ENCODE results near the gene PNMT. TPM values are rescaled to one million over a fixed set of nuclear protein-coding genes. Genes with fewer than 3 reads are reported as not detected.
"Not testable (repeated sequence)": the region's sequence is repeated elsewhere in the genome, so short reads cannot be mapped to it uniquely, and the experiment has no call there.

PNMT gene
- total and polyA plus RNA-seq, 8 donors, result 0.45 to 16.6 (median 7.1) TPM; not detected in 2

DNA sequence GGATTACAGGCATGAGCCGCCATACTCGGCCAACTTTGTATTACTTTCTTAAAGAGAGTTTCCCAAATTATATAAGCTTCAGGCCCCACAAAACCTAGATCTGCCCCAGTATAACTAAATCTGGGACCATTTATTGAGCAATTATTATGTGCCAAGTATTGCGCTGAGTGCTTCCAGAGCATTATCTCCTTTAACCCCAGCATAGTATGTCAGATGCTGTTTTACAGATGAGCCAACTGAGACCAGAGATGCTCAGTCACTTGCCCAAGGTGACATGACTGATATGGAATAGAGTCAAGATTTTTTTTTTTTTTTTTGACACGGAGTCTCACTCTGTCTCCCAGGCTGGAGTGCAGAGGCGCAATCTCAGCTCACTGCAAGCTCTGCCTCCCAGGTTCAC is 29.7 kb downstream of the PNMT start:
- H3K27me3 ChIP-seq, result peaks cover 0 to 20% (median 8%) of the 10 kb centered on the region in 3 donors
- H3K4me3 ChIP-seq, result no peak overlapping the region
- no peak for DNase-seq
- peaks cover 0 to 6% (median 0%) of the 10 kb centered on the region in 4 donors for H3K36me3 ChIP-seq
- no peaks in the 10 kb centered on the region for H3K9me3 ChIP-seq
- 89 to 94% (median 93%) methylated on average over 5 of the region's 5 CpGs for WGBS, 5 donors
- intact Hi-C loops (cut with DNase I; ENCODE audit: low total_unique reads), result no loop called here
- TF ChIP-seq POLR2AphosphoS5 (IDR thresholded peaks at IDR 0.05) (no peak), EP300 (IDR thresholded peaks at IDR 0.05) (no peak), POLR2A (IDR thresholded peaks at IDR 0.05) (no peak)
- TF ChIP-seq, protein P1, sequence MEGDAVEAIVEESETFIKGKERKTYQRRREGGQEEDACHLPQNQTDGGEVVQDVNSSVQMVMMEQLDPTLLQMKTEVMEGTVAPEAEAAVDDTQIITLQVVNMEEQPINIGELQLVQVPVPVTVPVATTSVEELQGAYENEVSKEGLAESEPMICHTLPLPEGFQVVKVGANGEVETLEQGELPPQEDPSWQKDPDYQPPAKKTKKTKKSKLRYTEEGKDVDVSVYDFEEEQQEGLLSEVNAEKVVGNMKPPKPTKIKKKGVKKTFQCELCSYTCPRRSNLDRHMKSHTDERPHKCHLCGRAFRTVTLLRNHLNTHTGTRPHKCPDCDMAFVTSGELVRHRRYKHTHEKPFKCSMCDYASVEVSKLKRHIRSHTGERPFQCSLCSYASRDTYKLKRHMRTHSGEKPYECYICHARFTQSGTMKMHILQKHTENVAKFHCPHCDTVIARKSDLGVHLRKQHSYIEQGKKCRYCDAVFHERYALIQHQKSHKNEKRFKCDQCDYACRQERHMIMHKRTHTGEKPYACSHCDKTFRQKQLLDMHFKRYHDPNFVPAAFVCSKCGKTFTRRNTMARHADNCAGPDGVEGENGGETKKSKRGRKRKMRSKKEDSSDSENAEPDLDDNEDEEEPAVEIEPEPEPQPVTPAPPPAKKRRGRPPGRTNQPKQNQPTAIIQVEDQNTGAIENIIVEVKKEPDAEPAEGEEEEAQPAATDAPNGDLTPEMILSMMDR (IDR thresholded peaks at IDR 0.05), result no peak
- H3K27ac ChIP-seq, result no peak overlapping the region
- H3K4me1 ChIP-seq, result peaks cover 20 to 39% (median 31%) of the 10 kb centered on the region in 4 donors

DNA sequence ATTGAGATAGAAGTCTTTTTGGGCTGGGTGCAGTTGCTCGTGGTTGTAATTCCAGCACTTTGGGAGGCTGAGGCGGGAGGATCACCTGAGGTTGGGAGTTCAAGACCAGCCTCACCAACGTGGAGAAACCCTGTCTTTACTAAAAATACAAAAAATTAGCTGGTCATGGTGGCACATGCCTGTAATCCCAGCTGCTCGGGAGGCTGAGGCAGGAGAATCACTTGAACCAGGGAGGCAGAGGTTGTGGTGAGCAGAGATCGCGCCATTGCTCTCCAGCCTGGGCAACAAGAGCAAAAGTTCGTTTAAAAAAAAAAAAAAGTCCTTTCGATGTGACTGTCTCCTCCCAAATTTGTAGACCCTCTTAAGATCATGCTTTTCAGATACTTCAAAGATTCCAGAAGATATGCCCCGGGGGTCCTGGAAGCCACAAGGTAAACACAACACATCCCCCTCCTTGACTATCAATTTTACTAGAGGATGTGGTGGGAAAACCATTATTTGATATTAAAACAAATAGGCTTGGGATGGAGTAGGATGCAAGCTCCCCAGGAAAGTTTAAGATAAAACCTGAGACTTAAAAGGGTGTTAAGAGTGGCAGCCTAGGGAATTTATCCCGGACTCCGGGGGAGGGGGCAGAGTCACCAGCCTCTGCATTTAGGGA is 31.0 kb downstream of the PNMT start:
- WGBS, 5 donors, result 41 to 50% (median 48%) methylated on average over 11 of the region's 11 CpGs
- peak overlapping the region; percentile 60 to 96 (median 87) for H3K4me3 ChIP-seq

DNA sequence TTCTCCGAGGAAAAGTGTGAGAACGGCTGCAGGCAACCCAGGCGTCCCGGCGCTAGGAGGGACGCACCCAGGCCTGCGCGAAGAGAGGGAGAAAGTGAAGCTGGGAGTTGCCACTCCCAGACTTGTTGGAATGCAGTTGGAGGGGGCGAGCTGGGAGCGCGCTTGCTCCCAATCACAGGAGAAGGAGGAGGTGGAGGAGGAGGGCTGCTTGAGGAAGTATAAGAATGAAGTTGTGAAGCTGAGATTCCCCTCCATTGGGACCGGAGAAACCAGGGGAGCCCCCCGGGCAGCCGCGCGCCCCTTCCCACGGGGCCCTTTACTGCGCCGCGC is 31.5 kb downstream of the PNMT start, which contains the start of gene ERBB2:
Gene ERBB2, plus strand, starts transcription at position 247 of the 330 bp plus-strand sequence. CDS start 175 bp downstream, outside the sequence.
- DNase-seq, result peak; percentile 80 to 95
- intact Hi-C loops (cut with DNase I; ENCODE audit: low total_unique reads), result no loop called here

More for the DNA sequence above, 31.0 kb downstream of the PNMT start:
- Histone ChIP-seq H3K27ac (peak overlapping the region; percentile 89 to 96 (median 93)), H3K27me3 (peaks cover 0 to 20% (median 8%) of the 10 kb centered on the region in 3 donors), H3K4me1 (peaks cover 30 to 53% (median 45%) of the 10 kb centered on the region in 4 donors)
- H3K36me3 ChIP-seq; intact Hi-C loops (cut with DNase I; ENCODE audit: low total_unique reads); H3K9me3 ChIP-seq; DNase-seq: not testable (repeated sequence)

DNA sequence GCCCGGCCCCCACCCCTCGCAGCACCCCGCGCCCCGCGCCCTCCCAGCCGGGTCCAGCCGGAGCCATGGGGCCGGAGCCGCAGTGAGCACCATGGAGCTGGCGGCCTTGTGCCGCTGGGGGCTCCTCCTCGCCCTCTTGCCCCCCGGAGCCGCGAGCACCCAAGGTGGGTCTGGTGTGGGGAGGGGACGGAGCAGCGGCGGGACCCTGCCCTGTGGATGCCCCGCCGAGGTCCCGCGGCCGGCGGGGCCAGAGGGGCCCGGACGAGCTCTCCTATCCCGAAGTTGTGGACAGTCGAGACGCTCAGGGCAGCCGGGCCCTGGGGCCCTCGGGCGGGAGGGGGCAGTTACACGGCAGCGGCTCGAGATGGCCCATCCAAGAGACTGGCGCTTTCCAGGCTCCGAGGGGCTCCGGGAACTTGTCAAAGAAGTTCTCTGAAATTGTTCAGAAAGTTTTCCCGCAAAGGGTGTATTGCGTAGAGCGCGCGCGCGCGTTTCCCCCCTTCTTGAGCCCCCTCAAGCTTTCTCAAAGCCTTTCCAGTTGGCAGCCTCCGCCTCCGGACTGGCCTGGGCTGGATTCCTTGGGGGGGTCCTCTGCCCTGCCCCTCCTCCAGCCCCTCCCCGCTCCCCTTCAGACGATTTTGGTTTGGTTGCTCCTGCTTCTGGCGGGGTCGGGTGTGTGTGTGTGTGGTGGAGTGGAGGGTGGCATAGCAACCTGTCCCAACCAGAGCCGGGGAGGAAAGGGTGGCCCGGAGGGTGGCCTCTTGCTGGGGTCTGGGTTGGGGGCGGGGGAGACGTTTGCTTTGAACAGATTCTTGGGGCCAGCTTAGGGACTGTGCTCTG is 32.1 kb downstream of the PNMT start:
- Histone ChIP-seq H3K4me3 (peak overlapping the region; percentile 60 to 96 (median 87)), H3K4me1 (peaks cover 39 to 63% (median 56%) of the 10 kb centered on the region in 4 donors), H3K27me3 (peaks cover 0 to 20% (median 8%) of the 10 kb centered on the region in 3 donors), H3K36me3 (peaks cover 0 to under 1% (median 0%) of the 10 kb centered on the region in 4 donors), H3K9me3 (no peaks in the 10 kb centered on the region), H3K27ac (peak overlapping the region; percentile 89 to 96 (median 93))
- WGBS, 5 donors, result 1 to 2% (median 2%) methylated on average over 26 to 57 of the region's 57 CpGs
- peak in 1 of 2 donors; percentile 88 for DNase-seq
- TF ChIP-seq POLR2AphosphoS5 (IDR thresholded peaks at IDR 0.05) (no peak), POLR2A (IDR thresholded peaks at IDR 0.05) (no peak), EP300 (IDR thresholded peaks at IDR 0.05) (no peak)
- TF ChIP-seq, protein P1 (IDR thresholded peaks at IDR 0.05), result no peak
- intact Hi-C loops (cut with DNase I; ENCODE audit: low total_unique reads), result no loop called here

More for the DNA sequence above, 31.5 kb downstream of the PNMT start, which contains the start of gene ERBB2:
- peaks cover 34 to 58% (median 50%) of the 10 kb centered on the region in 4 donors for H3K4me1 ChIP-seq
- 1 to 12% (median 5%) methylated on average over 11 to 20 of the region's 20 CpGs for WGBS, 5 donors
- H3K36me3 ChIP-seq, result peaks cover 0 to 6% (median 0%) of the 10 kb centered on the region in 4 donors
- no peaks in the 10 kb centered on the region for H3K9me3 ChIP-seq
- H3K27me3 ChIP-seq, result peaks cover 0 to 20% (median 8%) of the 10 kb centered on the region in 3 donors
- peak within 1 kb of the TSS; percentile 89 to 96 (median 93) for H3K27ac ChIP-seq
- peak within 1 kb of the TSS; percentile 60 to 96 (median 87) for H3K4me3 ChIP-seq
- TF ChIP-seq POLR2A (IDR thresholded peaks at IDR 0.05) (peak in 1 of 4 donors; percentile 57), EP300 (IDR thresholded peaks at IDR 0.05) (no peak), POLR2AphosphoS5 (IDR thresholded peaks at IDR 0.05) (peak; percentile 28 to 91 (median 86))
- TF ChIP-seq, protein P1 (IDR thresholded peaks at IDR 0.05), result no peak

Data from stomach (tissue), 9 donors.